IgD-negative memory B cell (primary cell): ENCODE results near the gene ACTN1. TPM values are rescaled to one million over a fixed set of nuclear protein-coding genes. Genes with fewer than 3 reads are reported as not detected.
"Not testable (repeated sequence)": the region's sequence is repeated elsewhere in the genome, so short reads cannot be mapped to it uniquely, and the experiment has no call there.

Source experiments
- H3K27ac Mint-ChIP-seq, 3 donors: one replicate each; pipeline ENCODE4 v1.8.0; 2020 to 2022; ENCODE audit warnings: mild to moderate bottlenecking in 3 of 3, mixed read lengths in 3 of 3, moderate library complexity in 1 of 3
- H3K27me3 Mint-ChIP-seq: one replicate; pipeline ENCODE4 v1.8.0; 2021; ENCODE audit warnings: mixed read lengths
- H3K36me3 Mint-ChIP-seq: one replicate; pipeline ENCODE4 v1.8.0; 2020; ENCODE audit warnings: mild to moderate bottlenecking, mixed read lengths
- H3K4me1 Mint-ChIP-seq, 3 donors: one replicate each; pipeline ENCODE4 v1.8.0; 2020 to 2022; ENCODE audit warnings: mixed read lengths in 3 of 3, mild to moderate bottlenecking in 1 of 3
- H3K4me3 Mint-ChIP-seq, 4 donors: one replicate each; pipeline ENCODE4 v1.8.0; 2020 to 2022; ENCODE audit warnings: mild to moderate bottlenecking in 4 of 4, mixed read lengths in 4 of 4, moderate library complexity in 3 of 4
- H3K9me3 Mint-ChIP-seq, 3 donors: one replicate each; pipeline ENCODE4 v1.8.0; 2020 to 2021; ENCODE audit warnings: mixed read lengths in 3 of 3, mild to moderate bottlenecking in 1 of 3
- polyA plus RNA-seq: library from polyadenylated mRNA; unstranded; fragments of 300-500 nt; fragmentation: Illumina TruSeq; gene quantifications from one replicate; pipeline ENCODE4 v1.2.3, GENCODE V29; 2021

ACTN1 gene
- polyA plus RNA-seq, 1 donor from 2014 or later = 4.2 TPM

GRCh38 chr14:68864361-68864750, 114.7 kb downstream of the ACTN1 start:
- H3K4me1 Mint-ChIP-seq = no peaks in the 10 kb centered on the region
- H3K27me3 Mint-ChIP-seq = peaks cover 4% of the 10 kb centered on the region
- peak overlapping the region in 1 of 3 donors; percentile 50 for H3K27ac Mint-ChIP-seq
- H3K4me3 Mint-ChIP-seq = peak overlapping the region in 1 of 4 donors; percentile 83
- H3K9me3 Mint-ChIP-seq = peaks cover 3 to 9% (median 7%) of the 10 kb centered on the region in 3 donors
- peaks cover 1% of the 10 kb centered on the region for H3K36me3 Mint-ChIP-seq

GRCh38 chr14:68863610-68864360, 115.3 kb downstream of the ACTN1 start:
- H3K9me3 Mint-ChIP-seq = peaks cover 3 to 9% (median 7%) of the 10 kb centered on the region in 3 donors
- H3K27ac Mint-ChIP-seq = peak overlapping the region in 1 of 3 donors; percentile 50
- H3K27me3 Mint-ChIP-seq = peaks cover 4% of the 10 kb centered on the region
- no peaks in the 10 kb centered on the region for H3K4me1 Mint-ChIP-seq
- H3K4me3 Mint-ChIP-seq = peak overlapping the region in 1 of 4 donors; percentile 83
- H3K36me3 Mint-ChIP-seq = peaks cover 1% of the 10 kb centered on the region

DNA sequence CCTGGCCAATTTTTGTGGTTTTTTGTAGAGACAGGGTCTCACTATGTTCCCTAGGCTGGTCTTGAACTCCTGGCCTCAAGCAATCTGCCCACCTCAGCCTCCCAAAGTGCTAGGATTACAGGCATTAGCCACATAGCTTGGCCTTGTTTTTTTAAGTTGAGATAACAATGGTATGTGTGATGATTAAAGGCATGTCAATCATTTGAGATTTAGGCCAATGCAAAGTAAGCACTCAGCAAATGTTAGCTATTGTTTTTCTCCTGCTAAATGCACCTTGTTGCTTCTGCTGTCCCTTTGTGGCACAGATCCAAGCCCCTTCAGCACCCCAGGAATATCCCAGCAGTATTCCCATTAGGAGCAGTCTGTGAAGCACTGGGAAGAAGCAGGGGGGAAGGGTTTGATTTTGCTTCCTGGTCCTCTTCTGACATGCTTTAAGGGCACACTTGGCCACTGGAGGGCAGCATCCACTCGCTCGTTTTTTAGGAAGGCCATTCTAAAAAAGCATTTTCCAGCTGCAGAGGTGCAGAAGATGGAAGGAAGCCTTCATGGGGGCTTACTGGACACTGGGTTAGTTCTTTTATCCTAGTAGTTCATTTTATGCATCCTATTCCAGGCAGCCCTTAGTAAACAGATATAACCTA, 116.0 kb downstream of the ACTN1 start:
- Mint-ChIP-seq H3K9me3 (peaks cover 1 to 9% (median 7%) of the 10 kb centered on the region in 3 donors), H3K27me3 (peaks cover 2% of the 10 kb centered on the region), H3K4me3 (peak overlapping the region in 1 of 4 donors; percentile 47), H3K36me3 (peaks cover 1% of the 10 kb centered on the region), H3K27ac (peak overlapping the region in 1 of 3 donors; percentile 22), H3K4me1 (no peaks in the 10 kb centered on the region)

DNA sequence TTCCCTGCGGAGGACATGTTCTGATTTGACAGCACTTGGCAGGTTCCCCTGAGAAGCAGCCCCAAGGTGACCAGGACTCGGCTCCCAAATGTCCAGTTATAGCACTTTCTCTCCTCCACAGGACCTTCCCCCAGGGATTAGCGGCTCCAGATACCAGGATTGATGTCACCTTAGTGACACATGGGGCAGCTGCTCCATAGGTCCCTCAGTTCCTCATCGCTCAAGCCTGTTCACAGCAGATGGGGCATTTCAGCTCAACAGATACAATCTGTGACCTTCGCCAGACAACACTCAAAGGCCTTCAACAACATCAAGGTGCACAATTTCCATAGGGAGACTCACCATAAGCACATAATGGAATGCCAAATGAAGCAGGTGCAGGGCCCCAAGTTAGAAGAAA, 118.3 kb downstream of the ACTN1 start:
- H3K4me3 Mint-ChIP-seq = no peak overlapping the region
- H3K4me1 Mint-ChIP-seq = no peaks in the 10 kb centered on the region
- peaks cover 1 to 8% (median 7%) of the 10 kb centered on the region in 3 donors for H3K9me3 Mint-ChIP-seq
- no peaks in the 10 kb centered on the region for H3K36me3 Mint-ChIP-seq
- no peaks in the 10 kb centered on the region for H3K27me3 Mint-ChIP-seq
- no peak overlapping the region for H3K27ac Mint-ChIP-seq

GRCh38 chr14:68857516-68858070, 121.5 kb downstream of the ACTN1 start:
- Mint-ChIP-seq H3K9me3 (peaks cover 0 to 2% (median 0%) of the 10 kb centered on the region in 3 donors), H3K36me3 (no peaks in the 10 kb centered on the region), H3K4me3 (no peak overlapping the region), H3K27me3 (no peaks in the 10 kb centered on the region), H3K4me1 (no peaks in the 10 kb centered on the region), H3K27ac (no peak overlapping the region)

DNA sequence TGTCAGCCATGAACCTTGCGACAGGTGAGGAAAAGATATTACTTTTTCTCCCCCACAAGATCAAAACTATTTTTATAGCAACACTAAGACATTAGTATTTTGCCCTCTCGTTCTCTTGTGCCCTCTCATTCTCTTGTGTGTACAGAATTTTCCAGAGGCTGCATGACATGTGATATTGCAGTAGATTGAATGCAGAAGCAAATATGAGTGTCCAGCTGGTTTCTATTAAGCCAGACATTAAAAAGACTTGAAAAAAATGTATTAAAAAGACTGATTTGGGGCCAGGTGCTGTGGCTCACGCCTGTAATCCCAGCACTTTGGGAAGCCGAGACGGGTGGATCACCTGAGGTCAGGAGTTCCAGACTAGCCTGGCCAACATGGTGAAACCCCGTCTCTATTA, 122.5 kb downstream of the ACTN1 start:
- no peaks in the 10 kb centered on the region for H3K27me3 Mint-ChIP-seq
- H3K4me3 Mint-ChIP-seq = no peak overlapping the region
- H3K27ac Mint-ChIP-seq = no peak overlapping the region
- H3K36me3 Mint-ChIP-seq = no peaks in the 10 kb centered on the region
- peaks cover 0 to 6% (median 2%) of the 10 kb centered on the region in 3 donors for H3K9me3 Mint-ChIP-seq
- H3K4me1 Mint-ChIP-seq = no peaks in the 10 kb centered on the region

DNA sequence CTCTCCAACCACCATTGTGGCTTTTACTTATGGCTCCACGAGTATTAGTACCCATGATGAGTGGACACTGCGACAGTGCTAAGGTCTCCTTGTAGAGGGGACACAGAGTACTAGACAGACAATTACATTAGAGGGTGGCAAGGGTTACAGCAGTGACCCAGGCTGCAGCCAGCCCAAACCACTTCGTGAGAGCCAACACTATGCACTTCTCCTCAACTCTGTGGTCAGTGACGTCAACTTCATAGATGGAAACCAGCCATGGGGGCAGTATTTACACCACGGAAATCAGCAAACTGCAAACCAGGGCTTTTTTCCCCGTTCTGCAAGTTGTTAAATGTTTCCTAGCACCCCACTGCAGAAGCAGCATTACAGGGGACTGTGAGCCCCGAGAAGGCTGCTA, 124.7 kb downstream of the ACTN1 start:
- no peak overlapping the region for H3K4me3 Mint-ChIP-seq
- H3K4me1 Mint-ChIP-seq = no peaks in the 10 kb centered on the region
- no peak overlapping the region for H3K27ac Mint-ChIP-seq
- H3K9me3 Mint-ChIP-seq = peaks cover 0 to 6% (median 2%) of the 10 kb centered on the region in 3 donors
- H3K36me3 Mint-ChIP-seq = no peaks in the 10 kb centered on the region
- H3K27me3 Mint-ChIP-seq = no peaks in the 10 kb centered on the region

DNA sequence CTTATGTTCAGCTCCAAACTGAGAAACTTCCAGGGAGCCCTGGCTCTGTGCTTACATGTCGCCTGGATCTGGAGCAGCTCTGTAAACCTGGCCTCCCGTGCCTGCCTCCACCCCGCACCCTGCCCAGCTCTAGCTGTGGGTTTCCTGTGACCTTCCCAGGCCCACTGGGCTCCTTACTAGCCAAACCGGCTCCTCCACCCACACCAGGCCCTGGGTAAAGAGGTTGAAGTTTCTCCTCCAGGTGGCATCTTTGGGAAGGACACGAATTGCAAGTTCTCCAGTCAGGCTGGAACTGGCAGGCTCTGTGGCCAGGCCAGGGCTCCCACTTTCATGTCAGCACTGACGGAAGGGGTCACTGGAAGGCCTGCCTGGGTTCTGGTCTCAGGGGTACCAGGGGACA, 125.4 kb downstream of the ACTN1 start:
- Mint-ChIP-seq H3K27ac (no peak overlapping the region), H3K27me3 (no peaks in the 10 kb centered on the region), H3K4me1 (no peaks in the 10 kb centered on the region), H3K36me3 (no peaks in the 10 kb centered on the region), H3K9me3 (peaks cover 0 to 6% (median 2%) of the 10 kb centered on the region in 3 donors), H3K4me3 (peak overlapping the region in 1 of 4 donors; percentile 55)

DNA sequence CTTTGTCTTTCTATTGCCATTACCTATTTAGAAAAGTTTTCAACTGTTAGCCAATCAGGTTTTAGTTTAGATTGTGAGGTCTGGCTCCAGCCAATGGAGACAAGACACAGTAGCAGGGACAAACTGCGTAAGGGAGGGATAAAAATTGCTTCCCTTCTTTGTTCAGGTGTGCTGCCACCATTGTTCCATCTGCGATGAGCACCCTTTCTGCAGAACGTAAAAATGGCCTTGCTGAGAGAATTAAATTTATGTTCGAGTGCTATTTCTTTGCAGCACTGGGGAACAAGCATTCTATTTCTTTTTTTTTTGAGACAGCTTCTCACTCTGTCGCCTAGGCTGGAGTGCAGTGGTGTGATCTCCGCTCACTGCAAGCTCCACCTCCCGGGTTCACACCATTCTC, 126.6 kb downstream of the ACTN1 start:
- not testable (repeated sequence) for H3K36me3 Mint-ChIP-seq, H3K9me3 Mint-ChIP-seq, H3K27ac Mint-ChIP-seq, H3K4me3 Mint-ChIP-seq, H3K27me3 Mint-ChIP-seq, H3K4me1 Mint-ChIP-seq

DNA sequence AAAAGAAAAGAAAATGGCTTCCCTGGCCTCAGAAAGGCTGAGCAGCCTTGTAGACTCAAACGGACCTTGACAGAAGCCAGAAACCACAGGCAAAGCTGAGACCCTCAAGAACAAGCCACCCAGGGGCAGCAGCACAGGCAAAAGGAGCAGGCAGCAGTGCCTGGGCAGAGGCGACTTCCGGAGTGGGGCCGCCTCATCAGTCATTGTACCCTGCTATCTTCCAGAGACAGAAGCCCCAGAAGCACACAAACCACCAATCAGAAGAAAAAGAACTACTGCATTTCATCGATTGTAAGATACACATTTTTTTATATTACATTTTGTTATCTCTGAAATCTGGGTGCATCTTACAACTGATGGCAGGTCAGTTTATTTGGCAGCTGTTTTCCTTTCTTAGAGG, 128.0 kb downstream of the ACTN1 start:
- no peak overlapping the region for H3K4me3 Mint-ChIP-seq
- H3K9me3 Mint-ChIP-seq = peaks cover 0 to 6% (median 2%) of the 10 kb centered on the region in 3 donors
- H3K36me3 Mint-ChIP-seq = no peaks in the 10 kb centered on the region

GRCh38 chr14:68849416-68849815, 129.7 kb downstream of the ACTN1 start:
- Mint-ChIP-seq H3K27ac (no peak overlapping the region), H3K36me3 (no peaks in the 10 kb centered on the region), H3K27me3 (peaks cover 1% of the 10 kb centered on the region), H3K9me3 (peaks cover 0 to 4% (median 2%) of the 10 kb centered on the region in 3 donors), H3K4me3 (no peak overlapping the region), H3K4me1 (peaks cover 0 to 4% (median 0%) of the 10 kb centered on the region in 3 donors)

More for the DNA sequence above, 128.0 kb downstream of the ACTN1 start:
- no peak overlapping the region for H3K27ac Mint-ChIP-seq
- no peaks in the 10 kb centered on the region for H3K4me1 Mint-ChIP-seq
- H3K27me3 Mint-ChIP-seq = no peaks in the 10 kb centered on the region

- H3K27me3 Mint-ChIP-seq = peaks cover 1% of the 10 kb centered on the region
- H3K4me3 Mint-ChIP-seq = no peak overlapping the region
- H3K4me1 Mint-ChIP-seq = peaks cover 1 to 13% (median 5%) of the 10 kb centered on the region in 3 donors
- no peaks in the 10 kb centered on the region for H3K36me3 Mint-ChIP-seq
- H3K27ac Mint-ChIP-seq = no peak overlapping the region
- peaks cover 0 to 4% (median 2%) of the 10 kb centered on the region in 3 donors for H3K9me3 Mint-ChIP-seq
Measured at GRCh38 chr14:68848253-68848652, 130.8 kb downstream of the ACTN1 start.

DNA sequence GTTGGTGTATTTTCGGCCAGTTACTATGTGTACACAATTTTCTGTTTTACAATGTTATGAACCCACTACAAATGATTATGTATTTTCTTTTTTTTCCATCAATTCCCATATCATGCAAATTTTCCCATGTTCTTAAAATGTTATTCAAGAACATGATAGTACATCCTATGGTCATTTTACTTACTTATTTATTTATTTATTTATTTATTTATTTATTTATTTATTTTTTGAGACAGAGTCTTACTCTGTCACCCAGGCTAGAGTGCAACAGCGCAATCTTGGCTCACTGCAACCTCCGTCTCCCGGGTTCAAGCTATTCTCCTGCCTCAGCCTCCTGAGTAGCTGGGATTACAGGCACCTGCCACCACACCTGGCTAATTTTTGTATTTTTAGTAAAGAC, 131.5 kb downstream of the ACTN1 start:
- not testable (repeated sequence) for H3K36me3 Mint-ChIP-seq, H3K9me3 Mint-ChIP-seq, H3K27me3 Mint-ChIP-seq, H3K27ac Mint-ChIP-seq, H3K4me3 Mint-ChIP-seq
- H3K4me1 Mint-ChIP-seq = peaks cover 1 to 13% (median 5%) of the 10 kb centered on the region in 3 donors

DNA sequence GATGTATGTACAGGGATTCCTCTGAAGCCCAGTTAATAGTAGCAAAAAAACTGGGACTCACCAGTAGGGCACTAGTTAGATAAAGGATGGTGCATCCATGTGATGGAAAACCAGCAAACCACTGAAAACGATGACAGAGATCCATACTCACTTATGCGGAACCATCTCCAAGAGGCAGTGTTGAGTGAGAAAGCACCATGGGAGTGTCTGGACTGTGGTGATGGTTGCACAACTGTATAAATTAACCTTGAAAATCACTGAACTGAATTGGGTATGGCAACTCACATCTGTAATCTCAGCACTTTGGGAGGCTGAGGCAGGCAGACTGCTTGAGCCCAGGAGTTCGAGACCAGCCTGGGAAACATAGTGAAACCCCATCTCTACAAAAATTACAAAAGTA, 132.6 kb downstream of the ACTN1 start:
- H3K4me3 Mint-ChIP-seq = no peak overlapping the region
- no peaks in the 10 kb centered on the region for H3K36me3 Mint-ChIP-seq
- H3K27ac Mint-ChIP-seq = no peak overlapping the region
- peaks cover 1 to 18% (median 6%) of the 10 kb centered on the region in 3 donors for H3K4me1 Mint-ChIP-seq
- H3K27me3 Mint-ChIP-seq = peaks cover 1% of the 10 kb centered on the region
- H3K9me3 Mint-ChIP-seq = no peaks in the 10 kb centered on the region

DNA sequence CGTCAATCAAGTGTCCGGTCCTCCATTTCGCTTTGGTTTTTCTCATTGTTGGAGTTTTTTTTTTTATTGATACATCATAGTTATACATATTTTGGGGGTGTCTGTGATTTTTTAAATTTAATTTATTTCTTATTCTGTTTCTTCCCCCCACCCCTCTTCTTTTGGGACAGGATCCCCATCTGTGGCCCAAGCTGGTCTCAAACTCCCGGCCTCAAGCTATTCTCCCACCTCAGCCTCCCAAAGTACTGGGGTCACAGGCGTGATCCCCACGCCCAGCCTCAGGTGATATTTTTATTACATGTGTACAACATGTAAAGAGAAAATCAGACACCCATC, 134.9 kb downstream of the ACTN1 start:
- Mint-ChIP-seq H3K27me3 (peaks cover 1% of the 10 kb centered on the region), H3K27ac (peak overlapping the region in 1 of 3 donors; percentile 41), H3K4me1 (peaks cover 1 to 18% (median 6%) of the 10 kb centered on the region in 3 donors), H3K9me3 (no peaks in the 10 kb centered on the region), H3K36me3 (no peaks in the 10 kb centered on the region), H3K4me3 (peak overlapping the region in 1 of 4 donors; percentile 90)
